ENCODE results near the gene MPPE1. TPM values are rescaled to one million over a fixed set of nuclear protein-coding genes. Genes with fewer than 3 reads are reported as not detected.

The MPPE1 gene
- polyA plus RNA-seq, 3 donors, result 53.4 to 96.8 (median 92.3) TPM

DNA sequence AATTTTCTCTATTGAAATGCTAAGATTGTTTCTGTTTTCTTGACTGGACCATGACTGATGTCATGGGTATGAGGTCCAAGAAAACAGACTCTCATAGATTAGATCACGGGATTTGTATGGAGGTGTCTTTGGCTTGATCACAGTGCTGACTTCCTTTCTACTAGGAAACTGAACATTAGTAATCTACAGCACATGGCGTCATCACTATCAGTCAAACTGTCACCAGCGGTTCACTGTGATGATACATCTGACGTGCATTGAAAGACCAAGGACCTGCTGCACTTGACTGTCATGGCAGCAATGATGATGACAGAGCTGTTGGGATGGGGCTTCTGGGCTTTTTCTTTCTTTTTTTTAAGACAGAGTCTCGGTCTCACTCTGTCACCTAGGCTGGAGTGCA, 45.0 kb upstream of the MPPE1 start:
- no peaks in the 10 kb centered on the region for H4K20me1 ChIP-seq (ENCODE audit: insufficient read depth, low read length)
- H3K36me3 ChIP-seq (replicated peaks in 1 of 2; ENCODE audit: control insufficient read depth in 1 of 2, insufficient read depth in 2 of 2, low read length in 2 of 2), result no peaks in the 10 kb centered on the region
- no peak overlapping the region for H2AFZ ChIP-seq (ENCODE audit: insufficient read depth, low read depth, low read length, poor library complexity, severe bottlenecking)
- no peak overlapping the region for H3K27ac ChIP-seq (ENCODE audit: low read depth in 1 of 2, low read length in 2 of 2)
- H3K4me1 Mint-ChIP-seq, result peaks cover 10% of the 10 kb centered on the region
- H3K27me3 Mint-ChIP-seq (ENCODE audit: low read depth in 3 of 3), result peaks cover 0 to 2% (median 2%) of the 10 kb centered on the region in 3 donors
- no peak overlapping the region for H3K9ac ChIP-seq (ENCODE audit: insufficient read depth, low read length, poor library complexity, severe bottlenecking)
- H3K4me3 Mint-ChIP-seq, result no peak overlapping the region
- WGBS (ENCODE audit: insufficient coverage), result no CpG with 5 or more reads among the region's 5 CpGs
- H3K4me3 ChIP-seq (replicated peaks in 1 of 3; ENCODE audit: low read depth in 2 of 3, low read length in 3 of 3), result no peak overlapping the region
- peaks cover 4 to 7% of the 10 kb centered on the region in 2 donors for H3K4me1 ChIP-seq (ENCODE audit: control insufficient read depth in 1 of 2, insufficient read depth in 2 of 2, low read length in 2 of 2)
- no peak overlapping the region for H3K4me2 ChIP-seq (replicated peaks; ENCODE audit: extremely low read depth, low read length, poor library complexity, severe bottlenecking)
- H3K9me3 ChIP-seq (replicated peaks in 1 of 2; ENCODE audit: control insufficient read depth in 1 of 2, insufficient read depth in 1 of 2, low read length in 2 of 2), result peaks cover 18 to 19% of the 10 kb centered on the region in 2 donors
- no peaks in the 10 kb centered on the region for H3K27me3 ChIP-seq (ENCODE audit: control insufficient read depth in 2 of 2, insufficient read depth in 2 of 2, low read length in 2 of 2)
- intact Hi-C loops (cut with micrococcal nuclease), result no loop called here
- peaks cover 0 to 4% of the 10 kb centered on the region in 2 donors for H3K36me3 Mint-ChIP-seq
- TF ChIP-seq, protein P1, sequence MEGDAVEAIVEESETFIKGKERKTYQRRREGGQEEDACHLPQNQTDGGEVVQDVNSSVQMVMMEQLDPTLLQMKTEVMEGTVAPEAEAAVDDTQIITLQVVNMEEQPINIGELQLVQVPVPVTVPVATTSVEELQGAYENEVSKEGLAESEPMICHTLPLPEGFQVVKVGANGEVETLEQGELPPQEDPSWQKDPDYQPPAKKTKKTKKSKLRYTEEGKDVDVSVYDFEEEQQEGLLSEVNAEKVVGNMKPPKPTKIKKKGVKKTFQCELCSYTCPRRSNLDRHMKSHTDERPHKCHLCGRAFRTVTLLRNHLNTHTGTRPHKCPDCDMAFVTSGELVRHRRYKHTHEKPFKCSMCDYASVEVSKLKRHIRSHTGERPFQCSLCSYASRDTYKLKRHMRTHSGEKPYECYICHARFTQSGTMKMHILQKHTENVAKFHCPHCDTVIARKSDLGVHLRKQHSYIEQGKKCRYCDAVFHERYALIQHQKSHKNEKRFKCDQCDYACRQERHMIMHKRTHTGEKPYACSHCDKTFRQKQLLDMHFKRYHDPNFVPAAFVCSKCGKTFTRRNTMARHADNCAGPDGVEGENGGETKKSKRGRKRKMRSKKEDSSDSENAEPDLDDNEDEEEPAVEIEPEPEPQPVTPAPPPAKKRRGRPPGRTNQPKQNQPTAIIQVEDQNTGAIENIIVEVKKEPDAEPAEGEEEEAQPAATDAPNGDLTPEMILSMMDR (IDR thresholded peaks at IDR 0.05), result no peak
- peaks cover 11 to 26% (median 21%) of the 10 kb centered on the region in 7 donors for H3K9me3 Mint-ChIP-seq
- no peak for DNase-seq
- H3K79me2 ChIP-seq (ENCODE audit: insufficient read depth, low read length), result no peaks in the 10 kb centered on the region
- H3K27ac Mint-ChIP-seq, result no peak overlapping the region

DNA sequence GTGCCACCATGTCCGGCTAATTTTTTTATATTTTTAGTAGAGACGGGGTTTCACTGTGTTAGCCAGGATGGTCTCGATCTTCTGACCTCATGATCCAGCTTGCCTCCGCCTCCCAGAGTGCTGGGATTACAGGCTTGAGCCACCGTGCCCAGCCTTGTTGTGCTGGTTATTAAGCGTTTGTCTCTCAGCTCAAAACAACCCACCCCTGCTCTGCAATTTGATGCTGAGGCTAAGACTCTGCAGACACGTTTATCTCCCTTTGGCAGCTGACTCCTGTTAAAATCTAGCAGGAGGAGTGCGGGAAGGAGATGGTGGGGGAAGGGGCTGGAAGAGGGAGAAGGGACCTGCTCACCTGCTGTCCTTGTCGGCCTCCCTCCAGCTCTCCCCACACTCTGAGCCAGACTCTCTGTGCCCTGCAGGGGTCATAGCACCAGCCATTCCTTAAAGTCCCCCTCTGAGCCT, 43.3 kb upstream of the MPPE1 start:
- H3K9ac ChIP-seq (ENCODE audit: insufficient read depth, low read length, poor library complexity, severe bottlenecking), result no peak overlapping the region
- no peak for DNase-seq
- H3K4me2 ChIP-seq (replicated peaks; ENCODE audit: extremely low read depth, low read length, poor library complexity, severe bottlenecking), result no peak overlapping the region
- H3K36me3 ChIP-seq (replicated peaks in 1 of 2; ENCODE audit: control insufficient read depth in 1 of 2, insufficient read depth in 2 of 2, low read length in 2 of 2), result no peaks in the 10 kb centered on the region
- Mint-ChIP-seq H3K27me3 (ENCODE audit: low read depth in 3 of 3) (peaks cover 0 to 2% (median 2%) of the 10 kb centered on the region in 3 donors), H3K4me3 (no peak overlapping the region), H3K4me1 (peaks cover 17% of the 10 kb centered on the region), H3K9me3 (peaks cover 0 to 10% (median 4%) of the 10 kb centered on the region in 7 donors), H3K36me3 (no peaks in the 10 kb centered on the region), H3K27ac (no peak overlapping the region)
- peaks cover 1 to 2% of the 10 kb centered on the region in 2 donors for H3K9me3 ChIP-seq (replicated peaks in 1 of 2; ENCODE audit: control insufficient read depth in 1 of 2, insufficient read depth in 1 of 2, low read length in 2 of 2)
- no peak overlapping the region for H3K27ac ChIP-seq (ENCODE audit: low read depth in 1 of 2, low read length in 2 of 2)
- H4K20me1 ChIP-seq (ENCODE audit: insufficient read depth, low read length), result no peaks in the 10 kb centered on the region
- peaks cover 14 to 19% of the 10 kb centered on the region in 2 donors for H3K4me1 ChIP-seq (ENCODE audit: control insufficient read depth in 1 of 2, insufficient read depth in 2 of 2, low read length in 2 of 2)
- intact Hi-C loops (cut with micrococcal nuclease), result no loop called here
- no peaks in the 10 kb centered on the region for H3K27me3 ChIP-seq (ENCODE audit: control insufficient read depth in 2 of 2, insufficient read depth in 2 of 2, low read length in 2 of 2)
- no peak overlapping the region for H3K4me3 ChIP-seq (replicated peaks in 1 of 3; ENCODE audit: low read depth in 2 of 3, low read length in 3 of 3)
- TF ChIP-seq, protein P1 (IDR thresholded peaks at IDR 0.05), result no peak
- H3K79me2 ChIP-seq (ENCODE audit: insufficient read depth, low read length), result no peaks in the 10 kb centered on the region
- no peak overlapping the region for H2AFZ ChIP-seq (ENCODE audit: insufficient read depth, low read depth, low read length, poor library complexity, severe bottlenecking)
- no CpG with 5 or more reads among the region's 9 CpGs for WGBS (ENCODE audit: insufficient coverage)

Measured in CD14-positive monocyte (primary cell).